SK-N-MC (cell line): ENCODE data around the gene SAPCD2.

Experiments used
- DNase-seq: peaks from one replicate; pipeline ENCODE4 v3.0.0-alpha.2; 2011; ENCODE audit warnings: low read depth, low spot score
- H3K27ac ChIP-seq: fragments of 200-600 bp; sonication (generic); 2 replicates; pipeline ENCODE4 v1.5.1; 2016; ENCODE audit warnings: mixed run types
- H3K36me3 ChIP-seq: fragments of 200-600 bp; sonication (generic); 2 replicates; pipeline ENCODE4 v1.6.1; 2017; ENCODE audit warnings: antibody characterized with exemption, low read length, mixed read lengths; ENCODE audit not compliant: insufficient read depth
- H3K4me3 ChIP-seq: fragments of 200-600 bp; sonication (generic); 2 replicates; pipeline ENCODE4 v1.5.1; 2016
- H3K9ac ChIP-seq: fragments of 200-600 bp; sonication (generic); 2 replicates; pipeline ENCODE4 v1.8.0; 2017; ENCODE audit warnings: mixed run types, mixed read lengths; ENCODE audit not compliant: insufficient read length
- H3K9me3 ChIP-seq: fragments of 200-600 bp; sonication (generic); 2 replicates; pipeline ENCODE4 v1.6.1; 2017; ENCODE audit warnings: low read depth, mild to moderate bottlenecking, antibody characterized with exemption, low read length, moderate library complexity, mixed read lengths
- EZH2 ChIP-seq: fragments of 200-600 bp; sonication (generic); IDR thresholded peaks from one replicate; pipeline ENCODE4 v1.6.1; 2017; ENCODE audit warnings: antibody characterized with exemption
- FOXP2 ChIP-seq: optimal IDR thresholded peaks from 2 replicates; pipeline ENCODE3; 2011; ENCODE audit warnings: mild to moderate bottlenecking, moderate library complexity; ENCODE audit not compliant: insufficient read depth; ENCODE audit errors: extremely low read length, control extremely low read depth
- POLR2AphosphoS5 ChIP-seq: IDR thresholded peaks from 2 replicates; pipeline ENCODE4 v1.6.1; 2012; ENCODE audit warnings: mild to moderate bottlenecking, low read depth, low read length, borderline replicate concordance

The SAPCD2 gene

DNA sequence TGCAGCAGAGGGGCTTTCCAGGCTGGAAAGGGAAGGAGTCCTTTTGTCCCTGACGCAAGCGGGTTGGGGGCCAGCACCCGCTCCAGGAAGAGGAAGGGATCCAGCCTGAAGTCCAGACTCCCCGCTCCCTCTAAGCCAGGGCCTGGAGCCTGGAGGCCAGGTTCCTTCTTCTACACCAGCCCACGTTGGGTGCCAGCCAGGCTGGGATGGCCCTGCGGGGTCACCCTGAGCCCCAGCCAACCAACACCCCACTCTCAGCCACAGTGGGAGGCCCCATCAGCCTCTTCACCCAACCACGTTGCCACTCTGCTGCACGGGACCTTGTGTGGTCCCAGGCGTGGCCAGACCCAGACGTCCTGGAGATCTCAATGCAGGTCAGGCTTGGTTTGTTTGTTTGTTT lies 37.5 kb downstream of the SAPCD2 start:
- DNase-seq = no peak
- no peak overlapping the region for H3K27ac ChIP-seq
- H3K4me3 ChIP-seq = no peak overlapping the region
- TF ChIP-seq POLR2AphosphoS5 (no peak), EZH2 (no peak), FOXP2 (no peak)
- no peaks in the 10 kb centered on the region for H3K9me3 ChIP-seq
- no peak overlapping the region for H3K9ac ChIP-seq
- no peaks in the 10 kb centered on the region for H3K36me3 ChIP-seq

DNA sequence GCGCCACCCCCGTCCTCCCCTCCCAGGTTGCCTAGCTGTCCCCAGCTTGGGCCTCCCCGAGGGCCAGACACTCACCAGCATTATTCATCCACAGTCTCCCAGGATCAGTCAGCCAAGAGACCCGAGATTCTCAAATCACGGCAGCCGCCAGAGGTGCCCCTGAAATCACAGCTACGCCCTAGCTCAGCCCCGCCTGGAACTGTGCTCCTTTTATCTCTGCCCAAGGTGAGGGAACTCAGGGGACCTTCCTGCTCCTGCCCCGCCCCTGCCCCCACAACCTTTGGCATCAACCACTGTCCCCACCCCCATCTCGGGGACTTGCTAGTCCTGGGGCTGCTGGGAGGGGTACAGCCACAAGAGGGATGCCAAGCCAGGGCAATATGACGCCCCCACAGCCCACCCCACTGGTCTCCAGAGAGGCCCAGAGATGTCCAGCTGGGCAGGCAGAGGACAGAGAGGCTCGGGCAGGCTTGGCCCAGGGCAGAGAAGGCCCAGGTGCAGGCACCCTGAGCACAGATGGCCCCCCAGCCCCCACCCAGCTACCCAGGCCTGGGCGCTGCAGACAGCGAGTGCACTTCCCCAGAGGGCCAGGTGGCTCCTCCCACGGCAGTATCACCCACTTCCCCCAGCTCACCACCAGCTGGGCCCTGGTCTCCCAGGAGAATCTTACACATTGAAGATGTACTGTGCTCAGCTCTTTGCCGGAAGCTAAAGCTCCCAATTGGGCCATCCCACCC lies 38.3 kb downstream of the SAPCD2 start, which contains the start of gene FUT7:
FUT7 (minus strand) TSS at position 185 of the 737 bp plus-strand sequence; CDS start at position 88, 97 bp downstream.
- no peaks in the 10 kb centered on the region for H3K36me3 ChIP-seq
- no peak for TF ChIP-seq POLR2AphosphoS5
- no peak for TF ChIP-seq EZH2
- TF ChIP-seq FOXP2 = no peak
- no peak within 1 kb of the TSS for H3K4me3 ChIP-seq
- no peak within 1 kb of the TSS for H3K9ac ChIP-seq
- H3K9me3 ChIP-seq = no peaks in the 10 kb centered on the region
- no peak for DNase-seq
- no peak within 1 kb of the TSS for H3K27ac ChIP-seq

DNA sequence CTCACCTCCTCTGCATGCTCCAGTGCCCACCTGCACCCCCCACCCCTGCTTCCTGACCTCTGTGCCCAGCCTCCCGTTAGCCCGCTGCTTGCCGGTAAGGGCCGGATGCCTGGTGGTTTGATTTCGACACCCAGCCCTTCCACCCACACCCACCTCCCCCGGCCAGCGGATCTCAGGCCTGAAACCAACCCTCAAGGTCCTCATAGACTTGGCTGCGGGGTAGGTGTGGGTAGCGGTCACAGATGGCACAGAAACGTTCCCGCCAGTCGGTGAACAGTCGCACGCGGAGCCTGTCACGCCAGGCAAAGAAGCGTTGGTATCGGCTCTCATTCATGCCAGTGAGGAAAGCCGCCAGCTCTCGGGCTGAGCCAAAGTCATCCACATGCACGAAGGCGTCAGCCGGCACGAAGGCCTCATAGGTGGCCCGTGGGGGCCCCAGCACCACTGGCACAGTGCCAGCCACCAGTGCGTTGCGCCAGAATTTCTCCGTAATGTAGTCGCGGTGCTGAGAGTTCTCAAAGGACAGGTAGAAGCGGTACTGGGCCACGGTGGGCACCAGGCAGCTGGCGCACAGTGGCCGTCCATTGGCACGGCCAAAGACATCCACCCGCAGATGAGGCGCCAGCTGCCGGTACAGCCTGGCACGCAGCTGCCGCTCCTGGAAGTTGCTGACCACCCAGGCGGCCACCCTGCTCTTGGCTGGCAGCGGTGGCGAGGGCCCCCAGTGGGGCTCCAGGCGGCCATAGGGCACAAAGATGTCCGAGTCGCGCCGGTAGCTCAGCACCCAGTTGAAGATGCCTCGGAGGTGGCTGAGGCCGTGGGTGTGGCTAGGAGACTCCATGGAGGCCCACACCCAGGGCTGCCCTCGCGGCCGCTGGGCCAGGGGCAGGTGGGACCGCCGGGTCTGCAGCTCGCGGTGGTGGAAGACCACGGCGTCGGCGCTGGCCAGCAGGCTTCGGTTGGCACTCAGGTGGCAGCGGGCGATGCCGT lies 39.5 kb downstream of the SAPCD2 start:
- no peaks in the 10 kb centered on the region for H3K9me3 ChIP-seq
- H3K4me3 ChIP-seq = no peak overlapping the region
- TF ChIP-seq FOXP2 = no peak
- no peak for TF ChIP-seq POLR2AphosphoS5
- TF ChIP-seq EZH2 = no peak
- no peak overlapping the region for H3K27ac ChIP-seq
- no peak overlapping the region for H3K9ac ChIP-seq
- no peaks in the 10 kb centered on the region for H3K36me3 ChIP-seq
- DNase-seq = no peak

DNA sequence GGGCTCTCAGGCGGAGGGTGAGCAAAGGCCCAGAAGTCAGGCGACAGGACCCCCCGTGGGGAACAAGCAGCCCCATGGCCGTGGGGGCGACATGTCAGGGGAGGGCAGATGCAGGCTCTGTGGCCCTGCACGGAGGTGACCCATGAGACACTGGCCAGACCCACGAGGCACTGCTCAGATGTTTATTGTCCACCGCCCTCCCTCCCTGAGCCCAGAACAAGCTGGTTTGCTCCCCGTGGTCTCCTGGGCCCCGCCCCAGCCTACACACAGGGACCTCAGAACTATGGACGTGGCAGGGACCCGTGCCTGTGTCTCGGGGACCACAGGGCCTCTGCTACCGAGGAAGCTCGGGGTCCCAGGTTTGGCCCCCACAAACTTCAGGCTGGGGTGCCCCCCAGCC lies 40.4 kb downstream of the SAPCD2 start:
- Histone ChIP-seq H3K9ac (no peak overlapping the region), H3K4me3 (no peak overlapping the region), H3K9me3 (no peaks in the 10 kb centered on the region), H3K27ac (no peak overlapping the region), H3K36me3 (no peaks in the 10 kb centered on the region)
- TF ChIP-seq POLR2AphosphoS5 = no peak
- no peak for TF ChIP-seq EZH2
- no peak for TF ChIP-seq FOXP2
- DNase-seq = no peak

DNA sequence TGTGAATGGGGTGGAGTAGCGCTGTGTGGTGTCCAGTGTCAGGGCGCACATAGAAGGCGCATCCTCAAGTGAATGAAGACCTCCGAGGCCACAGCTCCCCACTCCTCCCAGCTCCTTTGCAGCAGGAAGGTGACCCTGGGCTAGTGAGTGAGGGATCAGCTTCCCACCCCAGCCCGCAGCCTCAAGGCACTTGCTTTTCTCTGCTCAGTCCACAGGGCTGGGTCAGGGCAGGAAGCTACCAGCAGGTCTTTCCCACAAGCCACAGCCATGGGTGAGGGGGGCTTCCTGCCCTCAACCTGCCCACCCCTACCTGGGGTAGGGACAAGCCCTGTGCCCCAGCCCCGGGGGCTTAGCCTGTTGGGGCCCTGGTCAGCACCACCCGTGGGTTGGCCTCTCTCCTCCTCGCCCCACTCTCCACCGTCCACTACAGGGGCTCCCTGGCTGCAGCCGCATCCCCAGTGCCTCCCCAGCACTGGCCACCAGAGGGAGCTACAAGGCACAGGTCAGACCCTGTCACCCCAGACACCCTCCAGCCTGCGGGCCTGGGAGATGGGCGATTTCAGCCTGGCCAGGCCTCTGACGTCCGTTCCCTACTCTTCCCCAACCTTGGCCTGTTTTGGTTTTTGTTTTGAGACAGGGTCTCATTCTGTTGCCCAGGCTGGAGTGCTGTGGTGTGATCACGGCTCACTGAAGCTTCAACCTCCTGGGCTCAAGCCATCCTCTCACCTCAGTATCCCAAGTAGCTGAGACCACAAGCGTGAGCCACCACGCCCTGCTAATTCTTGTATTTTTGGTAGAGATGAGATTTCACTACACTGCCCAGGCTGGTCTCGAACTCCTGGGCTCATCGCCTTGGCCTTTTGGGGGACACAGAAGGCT lies 41.1 kb downstream of the SAPCD2 start:
- H3K36me3 ChIP-seq = no peaks in the 10 kb centered on the region
- H3K9me3 ChIP-seq = no peaks in the 10 kb centered on the region
- no peak for DNase-seq
- H3K27ac ChIP-seq = no peak overlapping the region
- peak overlapping the region; percentile 85 for H3K4me3 ChIP-seq
- TF ChIP-seq FOXP2 (no peak), POLR2AphosphoS5 (no peak), EZH2 (no peak)
- no peak overlapping the region for H3K9ac ChIP-seq

DNA sequence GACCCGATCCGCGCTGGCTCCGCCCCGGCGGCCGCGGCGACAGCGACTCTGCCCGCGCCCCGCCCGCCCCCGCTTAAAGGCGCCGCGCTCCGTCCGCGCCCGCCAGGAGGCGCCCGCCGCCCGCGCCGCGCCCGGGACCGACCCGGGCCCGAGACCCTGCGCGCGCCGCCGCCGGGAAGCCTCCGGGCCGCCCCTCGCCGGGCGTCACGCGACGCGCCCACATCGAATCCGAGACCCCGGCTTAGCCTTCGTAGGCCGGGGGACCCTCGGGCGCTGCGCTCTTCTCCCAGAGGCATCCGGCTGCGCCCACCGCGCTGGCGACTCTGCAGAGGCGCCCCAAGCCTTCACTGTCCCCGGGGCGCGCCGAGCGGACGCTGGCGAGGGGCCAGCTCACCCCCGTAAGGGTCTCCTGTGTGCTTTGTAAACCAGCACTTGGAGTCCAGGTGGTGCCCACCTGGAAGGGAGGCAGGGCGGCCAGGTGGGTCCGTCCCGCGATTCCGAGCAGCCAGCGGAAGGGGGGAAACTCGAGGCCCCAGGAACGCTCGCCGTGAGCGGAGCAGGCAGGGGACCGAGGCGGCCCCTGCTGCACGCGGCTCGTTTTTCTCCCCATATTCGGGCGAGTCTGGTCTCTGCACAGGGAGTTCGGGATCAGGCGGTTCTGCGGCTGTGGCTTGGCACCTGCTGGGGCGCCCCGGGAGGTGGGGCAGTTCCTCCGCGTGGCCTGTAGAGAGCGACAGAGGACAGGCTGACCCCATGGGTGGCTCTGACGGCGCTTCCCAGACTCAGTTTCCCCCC lies 41.9 kb downstream of the SAPCD2 start:
- Histone ChIP-seq H3K9me3 (no peaks in the 10 kb centered on the region), H3K9ac (peak overlapping the region; percentile 67), H3K27ac (no peak overlapping the region), H3K36me3 (no peaks in the 10 kb centered on the region), H3K4me3 (peak overlapping the region; percentile 85)
- no peak for TF ChIP-seq POLR2AphosphoS5
- no peak for TF ChIP-seq FOXP2
- no peak for TF ChIP-seq EZH2
- no peak for DNase-seq

DNA sequence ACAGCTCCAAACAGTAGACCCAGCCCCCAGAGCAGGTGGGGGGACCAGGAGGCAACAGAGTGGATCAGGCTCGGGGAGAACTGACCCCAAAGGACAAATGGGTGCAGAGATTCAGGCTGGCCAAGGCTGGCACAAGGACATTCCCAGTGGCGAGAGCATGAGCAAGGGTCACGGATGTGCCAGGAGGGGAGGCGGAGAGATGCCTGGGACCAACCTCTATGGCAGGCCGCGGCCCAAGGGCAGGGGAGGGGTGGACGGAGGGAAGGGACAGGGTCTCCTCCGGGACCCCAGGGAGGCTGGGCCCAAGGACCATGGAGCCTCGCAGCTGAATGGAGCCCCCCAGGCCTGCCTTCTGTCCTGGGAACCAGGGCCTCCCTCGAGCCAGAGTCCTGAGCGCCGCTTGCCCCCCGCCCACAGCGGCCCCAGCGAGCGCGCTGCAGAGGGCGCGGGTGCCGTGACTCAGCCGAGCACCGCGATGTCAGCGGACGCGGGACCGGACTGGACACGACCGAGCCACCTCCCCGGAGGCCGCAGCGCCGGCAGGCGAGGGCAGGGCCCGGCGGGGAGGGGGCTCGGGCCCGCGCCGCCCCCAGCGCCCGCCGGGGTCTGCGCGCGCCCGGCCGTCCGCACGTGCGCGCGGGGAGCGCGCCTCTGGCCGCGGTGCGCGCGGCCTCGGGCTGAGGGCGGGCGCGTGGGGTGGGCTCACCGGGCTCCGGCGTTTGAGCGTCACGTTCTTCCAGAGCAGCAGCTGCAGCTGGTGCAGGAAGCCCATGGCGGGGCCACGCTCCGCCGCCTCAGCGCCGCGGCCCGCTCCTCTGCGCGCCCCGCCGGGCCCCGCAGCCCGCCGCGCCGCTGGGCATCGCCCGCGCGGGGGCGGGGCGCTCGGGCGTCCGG lies 42.7 kb downstream of the SAPCD2 start, which contains the start of gene ABCA2:
ABCA2 (minus strand) TSS at position 869 of the 894 bp plus-strand sequence; CDS start at position 772, 97 bp downstream.
- no peak for TF ChIP-seq EZH2
- TF ChIP-seq POLR2AphosphoS5 = no peak
- no peak for TF ChIP-seq FOXP2
- no peak within 1 kb of the TSS for H3K27ac ChIP-seq
- H3K4me3 ChIP-seq = peak within 1 kb of the TSS; percentile 85
- no peaks in the 10 kb centered on the region for H3K9me3 ChIP-seq
- no peaks in the 10 kb centered on the region for H3K36me3 ChIP-seq
- no peak for DNase-seq
- H3K9ac ChIP-seq = peak within 1 kb of the TSS; percentile 67
